ENCODE results near the gene NAGA. TPM values are rescaled to one million over a fixed set of nuclear protein-coding genes. Genes with fewer than 3 reads are reported as not detected.
A peak's percentile ranks its signal among the peaks of the same experiment; 100 is the strongest.
"Not testable (repeated sequence)": the region's sequence is repeated elsewhere in the genome, so short reads cannot be mapped to it uniquely, and the experiment has no call there.

NAGA gene
- total and polyA plus RNA-seq, 9 donors: 17.6 to 34.3 (median 19.6) TPM

GRCh38 chr22:42072606-42073330 lies 2.2 kb upstream of the NAGA start:
- no peak overlapping the region for H3K27ac ChIP-seq
- H3K27me3 ChIP-seq: no peaks in the 10 kb centered on the region
- WGBS, 3 donors: 80 to 88% (median 81%) methylated on average over 8 of the region's 8 CpGs
- intact Hi-C loops (cut with DNase I): no loop called here
- peak in 1 of 5 donors; percentile 16 for DNase-seq
- H3K4me3 ChIP-seq: no peak overlapping the region
- TF ChIP-seq EP300 (IDR thresholded peaks at IDR 0.05) (no peak), POLR2A (IDR thresholded peaks at IDR 0.05) (no peak)
- TF ChIP-seq, protein P1, sequence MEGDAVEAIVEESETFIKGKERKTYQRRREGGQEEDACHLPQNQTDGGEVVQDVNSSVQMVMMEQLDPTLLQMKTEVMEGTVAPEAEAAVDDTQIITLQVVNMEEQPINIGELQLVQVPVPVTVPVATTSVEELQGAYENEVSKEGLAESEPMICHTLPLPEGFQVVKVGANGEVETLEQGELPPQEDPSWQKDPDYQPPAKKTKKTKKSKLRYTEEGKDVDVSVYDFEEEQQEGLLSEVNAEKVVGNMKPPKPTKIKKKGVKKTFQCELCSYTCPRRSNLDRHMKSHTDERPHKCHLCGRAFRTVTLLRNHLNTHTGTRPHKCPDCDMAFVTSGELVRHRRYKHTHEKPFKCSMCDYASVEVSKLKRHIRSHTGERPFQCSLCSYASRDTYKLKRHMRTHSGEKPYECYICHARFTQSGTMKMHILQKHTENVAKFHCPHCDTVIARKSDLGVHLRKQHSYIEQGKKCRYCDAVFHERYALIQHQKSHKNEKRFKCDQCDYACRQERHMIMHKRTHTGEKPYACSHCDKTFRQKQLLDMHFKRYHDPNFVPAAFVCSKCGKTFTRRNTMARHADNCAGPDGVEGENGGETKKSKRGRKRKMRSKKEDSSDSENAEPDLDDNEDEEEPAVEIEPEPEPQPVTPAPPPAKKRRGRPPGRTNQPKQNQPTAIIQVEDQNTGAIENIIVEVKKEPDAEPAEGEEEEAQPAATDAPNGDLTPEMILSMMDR (IDR thresholded peaks at IDR 0.05): no peak
- H3K36me3 ChIP-seq: no peaks in the 10 kb centered on the region
- no peaks in the 10 kb centered on the region for H3K9me3 ChIP-seq
- H3K4me1 ChIP-seq (ENCODE audit: insufficient read depth): peaks cover 5% of the 10 kb centered on the region

GRCh38 chr22:42071508-42071907 lies 896 bp upstream of the NAGA start:
- intact Hi-C loops (cut with DNase I); H3K36me3 ChIP-seq; H3K4me1 ChIP-seq (ENCODE audit: insufficient read depth); H3K9me3 ChIP-seq; H3K27me3 ChIP-seq: not testable (repeated sequence)
- DNase-seq: peak in 1 of 5 donors; percentile 11
- H3K4me3 ChIP-seq: peak overlapping the region; percentile 66
- WGBS, 3 donors: 34 to 41% (median 38%) methylated on average over 7 of the region's 7 CpGs
- H3K27ac ChIP-seq: peak overlapping the region; percentile 58 to 89

- 13 to 20% (median 17%) methylated on average over 19 of the region's 19 CpGs for WGBS, 3 donors
- intact Hi-C loops (cut with DNase I): no loop called here
- Histone ChIP-seq H3K27me3 (no peaks in the 10 kb centered on the region), H3K4me3 (peak overlapping the region; percentile 66), H3K36me3 (no peaks in the 10 kb centered on the region), H3K27ac (peak overlapping the region; percentile 58 to 89), H3K9me3 (no peaks in the 10 kb centered on the region), H3K4me1 (ENCODE audit: insufficient read depth) (peaks cover 5% of the 10 kb centered on the region)
- DNase-seq: peak in 1 of 5 donors; percentile 23
- no peak for TF ChIP-seq EP300 (IDR thresholded peaks at IDR 0.05)
- TF ChIP-seq, protein P1 (IDR thresholded peaks at IDR 0.05): no peak
- TF ChIP-seq POLR2A (IDR thresholded peaks at IDR 0.05): no peak
Measured at GRCh38 chr22:42069801-42070516, 653 bp downstream of the NAGA start.

- no peaks in the 10 kb centered on the region for H3K4me1 ChIP-seq (ENCODE audit: insufficient read depth)
- no peak overlapping the region for H3K27ac ChIP-seq
- no peaks in the 10 kb centered on the region for H3K9me3 ChIP-seq
- no peak for TF ChIP-seq POLR2A (IDR thresholded peaks at IDR 0.05)
- TF ChIP-seq, protein P1 (IDR thresholded peaks at IDR 0.05): no peak
- peak in 1 of 5 donors; percentile 13 for DNase-seq
- intact Hi-C loops (cut with DNase I): no loop called here
- no peak overlapping the region for H3K4me3 ChIP-seq
- WGBS, 3 donors: 94 to 96% (median 95%) methylated on average over 4 of the region's 4 CpGs
- no peaks in the 10 kb centered on the region for H3K27me3 ChIP-seq
- H3K36me3 ChIP-seq: no peaks in the 10 kb centered on the region
Measured at GRCh38 chr22:42068291-42068690, 2.3 kb downstream of the NAGA start.
